GM19372 (cell line): ENCODE results near the gene NPC1.
A peak's percentile ranks its signal among the peaks of the same experiment; 100 is the strongest.

ENCODE experiments used
- ATAC-seq: cut with Tn5 transposase; IDR thresholded peaks from one replicate; pipeline ENCODE4 v1.9.1; 2021; ENCODE audit warnings: mild to moderate bottlenecking, low read depth, moderate library complexity; ENCODE audit not compliant: unreplicated experiment

NPC1 gene

GRCh38 chr18:23612434-23613090 lies 26.3 kb upstream of the NPC1 start:
- peak; percentile 47 for ATAC-seq

- ATAC-seq: no peak
Measured at GRCh38 chr18:23609390-23610023, 23.2 kb upstream of the NPC1 start.

DNA sequence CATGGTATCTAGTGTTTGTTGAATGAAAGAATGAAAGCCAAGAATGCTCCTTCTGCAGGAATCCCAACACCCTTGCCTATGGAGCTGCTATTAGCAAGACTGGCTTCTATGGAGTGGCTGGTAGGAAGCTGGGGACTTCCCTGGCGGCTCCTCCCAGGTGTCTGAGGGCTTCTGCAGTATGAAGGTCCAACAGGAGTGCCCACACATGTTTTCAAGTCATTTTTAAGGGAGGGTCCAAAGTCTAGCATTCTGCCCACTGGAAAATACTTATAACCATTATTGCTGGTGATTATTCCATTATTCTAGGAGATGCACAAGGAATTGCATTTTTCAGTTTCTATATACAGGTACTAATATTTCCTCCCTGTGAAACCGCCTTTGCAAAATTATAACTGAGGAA lies 21.9 kb upstream of the NPC1 start:
- no peak for ATAC-seq

- ATAC-seq: no peak
Measured at GRCh38 chr18:23605941-23606340, 19.6 kb upstream of the NPC1 start.

- ATAC-seq: no peak
Measured at GRCh38 chr18:23599809-23600208, 13.5 kb upstream of the NPC1 start.

DNA sequence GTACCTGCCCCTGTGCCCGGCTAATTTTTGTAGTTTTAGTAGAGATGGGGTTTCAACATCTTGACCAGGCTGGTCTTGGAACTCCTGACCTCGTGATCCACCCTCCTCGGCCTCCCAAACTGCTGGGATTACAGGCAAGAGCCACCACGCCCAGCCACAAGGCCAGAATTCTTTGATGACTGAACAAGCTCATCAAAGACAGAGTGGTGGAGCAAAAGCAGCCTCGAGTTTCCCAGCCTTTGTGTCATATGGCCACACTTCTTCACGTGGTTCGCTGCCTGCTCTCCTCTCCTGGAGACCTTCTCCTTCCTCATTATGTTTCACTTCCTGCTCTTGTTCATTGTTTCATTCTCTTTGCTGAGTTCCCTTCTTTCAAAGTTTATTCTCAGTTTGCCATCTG lies 9.9 kb upstream of the NPC1 start:
- no peak for ATAC-seq

GRCh38 chr18:23595591-23595990 lies 9.3 kb upstream of the NPC1 start:
- ATAC-seq: no peak

- no peak for ATAC-seq
Measured at GRCh38 chr18:23593720-23594119, 7.4 kb upstream of the NPC1 start.

DNA sequence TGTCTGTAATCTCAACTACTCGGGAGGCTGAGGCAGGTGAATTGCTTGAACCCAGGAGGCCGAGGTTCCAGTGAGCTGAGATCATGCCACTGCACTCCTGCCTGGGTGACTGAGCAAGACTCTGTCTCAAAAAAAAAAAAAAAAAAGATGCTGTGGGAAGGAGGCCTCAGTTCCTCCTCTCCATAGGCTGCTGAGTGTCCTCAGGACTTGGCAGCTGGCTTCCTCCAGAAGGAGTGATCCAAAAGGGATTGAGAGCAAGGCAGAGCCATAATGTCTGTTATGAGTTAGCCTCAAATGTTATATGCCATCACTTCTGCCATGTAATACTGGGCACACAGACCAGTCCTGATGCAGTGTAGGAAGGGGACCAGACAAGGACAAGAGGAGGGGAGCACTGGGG lies 6.6 kb upstream of the NPC1 start:
- no peak for ATAC-seq

GRCh38 chr18:23591011-23591410 lies 4.7 kb upstream of the NPC1 start:
- no peak for ATAC-seq

- no peak for ATAC-seq
Measured at GRCh38 chr18:23588836-23589560, 2.7 kb upstream of the NPC1 start.

GRCh38 chr18:23587220-23587642 lies 925 bp upstream of the NPC1 start:
- no peak for ATAC-seq

DNA sequence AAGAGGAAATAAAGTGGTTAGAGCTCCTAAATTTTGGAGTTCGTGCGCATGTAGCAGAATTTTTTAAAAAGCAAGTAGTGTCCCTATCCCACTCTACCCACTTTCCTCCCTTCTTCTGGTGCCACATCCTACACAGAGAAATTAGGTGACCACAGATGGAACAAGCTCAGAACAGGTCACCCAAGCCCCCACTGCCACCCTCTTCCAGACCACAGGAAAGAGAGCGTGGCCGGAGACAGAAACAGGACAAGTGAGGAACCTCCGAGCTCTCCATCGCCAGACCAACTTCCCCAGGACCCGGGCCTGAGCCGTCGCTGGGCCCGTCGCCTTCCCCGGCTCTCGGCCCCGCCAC lies 433 bp downstream of the NPC1 start:
- no peak for ATAC-seq

- ATAC-seq: no peak
Measured at GRCh38 chr18:23585007-23585871, 1.1 kb downstream of the NPC1 start.

DNA sequence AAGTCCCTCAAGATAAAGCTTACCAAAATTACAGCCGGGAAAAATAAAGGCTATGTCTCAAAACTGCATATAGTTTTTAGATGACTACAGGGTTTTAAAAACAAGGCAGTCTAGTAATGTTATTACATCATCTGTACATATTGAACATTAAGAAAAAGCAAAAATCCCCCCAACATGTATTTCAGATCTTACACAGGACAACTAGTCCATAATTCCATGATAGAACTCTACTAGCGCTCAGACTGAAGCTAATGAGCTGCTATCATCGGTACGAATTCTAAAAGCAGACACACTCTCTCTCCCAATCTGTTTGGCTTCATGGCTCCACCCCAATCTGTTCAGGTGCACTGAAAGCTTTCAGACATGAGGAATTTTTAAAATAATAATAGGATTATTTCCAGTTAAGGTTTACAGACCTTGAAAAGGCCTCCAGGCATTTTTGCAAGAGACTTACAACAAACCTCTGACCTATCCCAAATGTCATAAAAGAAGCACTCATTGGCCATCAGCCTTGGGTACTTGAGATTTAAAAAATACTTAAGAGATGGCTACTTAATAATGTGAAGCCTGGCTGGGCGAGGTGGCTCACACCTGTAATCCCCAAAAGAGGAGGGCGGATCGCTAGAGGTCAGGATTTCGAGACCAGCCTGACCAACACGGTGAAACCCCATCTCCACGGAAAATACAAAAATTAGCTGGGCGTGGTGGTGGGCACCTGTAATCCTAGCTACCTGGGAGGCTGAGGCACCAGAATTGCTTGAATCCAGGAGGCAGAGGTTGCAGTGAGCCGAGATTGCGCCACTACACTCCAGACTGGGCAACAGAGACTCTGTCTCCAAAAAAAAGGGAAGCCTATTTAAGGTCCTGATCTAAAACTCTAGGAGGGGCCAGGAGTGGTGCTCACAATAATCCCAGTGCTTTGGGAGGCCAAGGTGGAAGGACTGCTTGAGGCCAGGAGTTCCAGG lies 2.0 kb downstream of the NPC1 start:
- ATAC-seq: no peak

- no peak for ATAC-seq
Measured at GRCh38 chr18:23583071-23583865, 3.0 kb downstream of the NPC1 start.

DNA sequence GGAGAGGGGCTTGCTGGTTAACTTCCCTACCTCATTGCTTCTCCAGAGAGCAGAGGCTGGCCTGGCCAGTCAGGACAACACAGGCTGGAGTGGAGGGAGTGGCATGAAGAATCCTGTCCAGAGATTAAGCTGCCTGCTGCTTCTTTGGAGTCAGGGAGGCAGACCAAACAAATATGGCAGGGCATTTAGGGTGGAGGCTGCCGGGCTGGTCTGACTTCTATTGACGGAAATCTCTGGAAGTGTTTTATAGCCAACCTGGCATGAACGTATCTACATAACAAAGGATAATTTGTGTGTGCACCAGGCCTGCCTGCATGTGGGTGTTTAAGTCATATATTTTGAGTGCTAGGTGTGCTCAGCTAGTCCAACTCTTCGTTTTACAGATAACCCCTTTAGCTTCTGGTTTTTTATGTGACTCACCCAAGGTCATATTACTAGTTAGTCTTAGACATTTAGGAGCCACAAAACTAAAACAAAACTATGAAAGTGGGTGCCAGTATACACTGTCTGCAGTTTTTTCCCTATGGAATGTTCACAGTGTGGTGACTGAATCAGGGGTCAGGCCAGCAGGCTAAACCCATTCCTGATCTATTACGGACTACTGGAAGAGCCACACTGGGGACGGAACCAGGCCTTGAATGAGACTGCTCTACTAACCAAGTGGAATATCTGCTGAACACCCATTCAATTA lies 5.5 kb downstream of the NPC1 start:
- ATAC-seq: no peak

- ATAC-seq: no peak
Measured at GRCh38 chr18:23578891-23579653, 7.2 kb downstream of the NPC1 start.
